ENCODE measurements around the gene RTKN. TPM values are rescaled to one million over a fixed set of nuclear protein-coding genes. Genes with fewer than 3 reads are reported as not detected.

The RTKN gene
- total and polyA plus RNA-seq, 2 of the 13 experiments (the other 11 are each of a cell fraction or from before 2014, with no cell fraction given): 159 to 166 TPM

DNA sequence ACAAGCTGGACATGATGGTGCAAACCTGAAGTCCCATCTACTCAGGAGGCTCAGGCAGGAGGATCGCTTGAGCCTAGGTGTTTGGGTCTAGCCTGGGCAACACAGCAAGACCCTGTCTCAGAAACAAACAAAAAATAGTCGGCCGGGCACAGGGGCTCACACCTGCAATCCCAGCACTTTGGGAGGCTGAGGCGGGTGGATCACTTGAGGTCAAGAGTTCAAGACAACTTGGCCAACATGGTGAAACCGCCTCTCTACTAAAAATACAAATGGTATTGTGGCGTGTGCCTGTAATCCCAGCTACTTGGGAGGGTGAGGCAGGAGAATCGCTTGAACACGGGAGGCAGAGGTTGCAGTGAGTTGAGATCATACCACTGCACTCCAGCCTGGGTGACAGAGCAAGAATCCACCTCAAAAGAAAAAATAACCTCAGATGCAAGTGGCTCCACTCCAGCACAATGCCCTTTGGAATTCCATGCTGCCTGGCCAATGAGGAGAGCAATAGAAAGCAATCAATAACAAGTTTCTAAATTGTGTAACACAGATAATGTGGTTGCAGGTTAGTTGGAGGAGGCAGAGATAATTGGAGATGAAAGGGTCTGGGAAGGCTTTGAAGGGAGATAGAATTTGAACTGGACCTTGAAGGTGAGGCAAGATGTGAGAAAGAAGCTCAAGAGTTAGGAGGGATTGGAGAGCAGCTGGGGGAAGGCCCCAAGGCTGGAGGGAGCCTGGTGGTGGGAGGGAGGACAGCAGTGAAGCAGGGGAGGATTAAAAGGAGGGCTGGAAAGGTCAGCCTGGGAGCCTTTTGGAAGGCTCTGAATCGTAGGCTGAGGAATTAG is 47.1 kb upstream of the RTKN start (continued):
- TF ChIP-seq, protein P1, sequence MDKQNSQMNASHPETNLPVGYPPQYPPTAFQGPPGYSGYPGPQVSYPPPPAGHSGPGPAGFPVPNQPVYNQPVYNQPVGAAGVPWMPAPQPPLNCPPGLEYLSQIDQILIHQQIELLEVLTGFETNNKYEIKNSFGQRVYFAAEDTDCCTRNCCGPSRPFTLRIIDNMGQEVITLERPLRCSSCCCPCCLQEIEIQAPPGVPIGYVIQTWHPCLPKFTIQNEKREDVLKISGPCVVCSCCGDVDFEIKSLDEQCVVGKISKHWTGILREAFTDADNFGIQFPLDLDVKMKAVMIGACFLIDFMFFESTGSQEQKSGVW (CRISPR knock-in tag; IDR thresholded peaks at IDR 0.05; ENCODE audit: borderline replicate concordance): no peak
- TF ChIP-seq, protein P2, sequence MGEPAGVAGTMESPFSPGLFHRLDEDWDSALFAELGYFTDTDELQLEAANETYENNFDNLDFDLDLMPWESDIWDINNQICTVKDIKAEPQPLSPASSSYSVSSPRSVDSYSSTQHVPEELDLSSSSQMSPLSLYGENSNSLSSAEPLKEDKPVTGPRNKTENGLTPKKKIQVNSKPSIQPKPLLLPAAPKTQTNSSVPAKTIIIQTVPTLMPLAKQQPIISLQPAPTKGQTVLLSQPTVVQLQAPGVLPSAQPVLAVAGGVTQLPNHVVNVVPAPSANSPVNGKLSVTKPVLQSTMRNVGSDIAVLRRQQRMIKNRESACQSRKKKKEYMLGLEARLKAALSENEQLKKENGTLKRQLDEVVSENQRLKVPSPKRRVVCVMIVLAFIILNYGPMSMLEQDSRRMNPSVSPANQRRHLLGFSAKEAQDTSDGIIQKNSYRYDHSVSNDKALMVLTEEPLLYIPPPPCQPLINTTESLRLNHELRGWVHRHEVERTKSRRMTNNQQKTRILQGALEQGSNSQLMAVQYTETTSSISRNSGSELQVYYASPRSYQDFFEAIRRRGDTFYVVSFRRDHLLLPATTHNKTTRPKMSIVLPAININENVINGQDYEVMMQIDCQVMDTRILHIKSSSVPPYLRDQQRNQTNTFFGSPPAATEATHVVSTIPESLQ (CRISPR knock-in tag; conservative IDR thresholded peaks at IDR 0.05): no peak
- no peak for TF ChIP-seq ZNF567 (CRISPR knock-in tag; IDR thresholded peaks at IDR 0.05; ENCODE audit: borderline replicate concordance)
- TF ChIP-seq, protein P3, sequence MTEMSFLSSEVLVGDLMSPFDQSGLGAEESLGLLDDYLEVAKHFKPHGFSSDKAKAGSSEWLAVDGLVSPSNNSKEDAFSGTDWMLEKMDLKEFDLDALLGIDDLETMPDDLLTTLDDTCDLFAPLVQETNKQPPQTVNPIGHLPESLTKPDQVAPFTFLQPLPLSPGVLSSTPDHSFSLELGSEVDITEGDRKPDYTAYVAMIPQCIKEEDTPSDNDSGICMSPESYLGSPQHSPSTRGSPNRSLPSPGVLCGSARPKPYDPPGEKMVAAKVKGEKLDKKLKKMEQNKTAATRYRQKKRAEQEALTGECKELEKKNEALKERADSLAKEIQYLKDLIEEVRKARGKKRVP (CRISPR knock-in tag; IDR thresholded peaks at IDR 0.05): peak in 1 of 2 experiments; percentile 80; a peak in 2 of 4 replicates
- TF ChIP-seq ZNF253 (CRISPR knock-in tag; IDR thresholded peaks at IDR 0.05; ENCODE audit: borderline replicate concordance): no peak
- no peak for TF ChIP-seq NR1H2 (CRISPR knock-in tag; IDR thresholded peaks at IDR 0.05; ENCODE audit: borderline replicate concordance, low read depth)
- no peak for TF ChIP-seq TSC22D2 (CRISPR knock-in tag; IDR thresholded peaks at IDR 0.05; ENCODE audit: borderline replicate concordance)
- no peak for TF ChIP-seq SIX4 (CRISPR knock-in tag; IDR thresholded peaks at IDR 0.05)
- TF ChIP-seq RNF2 (conservative IDR thresholded peaks at IDR 0.05; ENCODE audit: low read depth): no peak
- no peak for TF ChIP-seq ZNF143 (CRISPR knock-in tag; IDR thresholded peaks at IDR 0.05)
- TF ChIP-seq POLR2G (IDR thresholded peaks at IDR 0.05; ENCODE audit: low read depth, low read length): no peak
- TF ChIP-seq TCF7 (IDR thresholded peaks at IDR 0.05; ENCODE audit: low read depth): peak; percentile 98
- TF ChIP-seq, protein P4, sequence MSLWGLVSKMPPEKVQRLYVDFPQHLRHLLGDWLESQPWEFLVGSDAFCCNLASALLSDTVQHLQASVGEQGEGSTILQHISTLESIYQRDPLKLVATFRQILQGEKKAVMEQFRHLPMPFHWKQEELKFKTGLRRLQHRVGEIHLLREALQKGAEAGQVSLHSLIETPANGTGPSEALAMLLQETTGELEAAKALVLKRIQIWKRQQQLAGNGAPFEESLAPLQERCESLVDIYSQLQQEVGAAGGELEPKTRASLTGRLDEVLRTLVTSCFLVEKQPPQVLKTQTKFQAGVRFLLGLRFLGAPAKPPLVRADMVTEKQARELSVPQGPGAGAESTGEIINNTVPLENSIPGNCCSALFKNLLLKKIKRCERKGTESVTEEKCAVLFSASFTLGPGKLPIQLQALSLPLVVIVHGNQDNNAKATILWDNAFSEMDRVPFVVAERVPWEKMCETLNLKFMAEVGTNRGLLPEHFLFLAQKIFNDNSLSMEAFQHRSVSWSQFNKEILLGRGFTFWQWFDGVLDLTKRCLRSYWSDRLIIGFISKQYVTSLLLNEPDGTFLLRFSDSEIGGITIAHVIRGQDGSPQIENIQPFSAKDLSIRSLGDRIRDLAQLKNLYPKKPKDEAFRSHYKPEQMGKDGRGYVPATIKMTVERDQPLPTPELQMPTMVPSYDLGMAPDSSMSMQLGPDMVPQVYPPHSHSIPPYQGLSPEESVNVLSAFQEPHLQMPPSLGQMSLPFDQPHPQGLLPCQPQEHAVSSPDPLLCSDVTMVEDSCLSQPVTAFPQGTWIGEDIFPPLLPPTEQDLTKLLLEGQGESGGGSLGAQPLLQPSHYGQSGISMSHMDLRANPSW (CRISPR knock-in tag; IDR thresholded peaks at IDR 0.05; ENCODE audit: borderline replicate concordance): no peak; the same call in 1 of the 2 replicates
- no peak for TF ChIP-seq ZNF670 (CRISPR knock-in tag; IDR thresholded peaks at IDR 0.05; ENCODE audit: borderline replicate concordance)
- peak; percentile 28; the same call in 1 of the 2 replicates for TF ChIP-seq SP5 (CRISPR knock-in tag; IDR thresholded peaks at IDR 0.05; ENCODE audit: borderline replicate concordance, low read depth)
- TF ChIP-seq, protein P5, sequence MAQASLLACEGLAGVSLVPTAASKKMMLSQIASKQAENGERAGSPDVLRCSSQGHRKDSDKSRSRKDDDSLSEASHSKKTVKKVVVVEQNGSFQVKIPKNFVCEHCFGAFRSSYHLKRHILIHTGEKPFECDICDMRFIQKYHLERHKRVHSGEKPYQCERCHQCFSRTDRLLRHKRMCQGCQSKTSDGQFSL (CRISPR knock-in tag; IDR thresholded peaks at IDR 0.05): no peak
- TF ChIP-seq PLRG1 (conservative IDR thresholded peaks at IDR 0.05): no peak
- TF ChIP-seq, protein P6, sequence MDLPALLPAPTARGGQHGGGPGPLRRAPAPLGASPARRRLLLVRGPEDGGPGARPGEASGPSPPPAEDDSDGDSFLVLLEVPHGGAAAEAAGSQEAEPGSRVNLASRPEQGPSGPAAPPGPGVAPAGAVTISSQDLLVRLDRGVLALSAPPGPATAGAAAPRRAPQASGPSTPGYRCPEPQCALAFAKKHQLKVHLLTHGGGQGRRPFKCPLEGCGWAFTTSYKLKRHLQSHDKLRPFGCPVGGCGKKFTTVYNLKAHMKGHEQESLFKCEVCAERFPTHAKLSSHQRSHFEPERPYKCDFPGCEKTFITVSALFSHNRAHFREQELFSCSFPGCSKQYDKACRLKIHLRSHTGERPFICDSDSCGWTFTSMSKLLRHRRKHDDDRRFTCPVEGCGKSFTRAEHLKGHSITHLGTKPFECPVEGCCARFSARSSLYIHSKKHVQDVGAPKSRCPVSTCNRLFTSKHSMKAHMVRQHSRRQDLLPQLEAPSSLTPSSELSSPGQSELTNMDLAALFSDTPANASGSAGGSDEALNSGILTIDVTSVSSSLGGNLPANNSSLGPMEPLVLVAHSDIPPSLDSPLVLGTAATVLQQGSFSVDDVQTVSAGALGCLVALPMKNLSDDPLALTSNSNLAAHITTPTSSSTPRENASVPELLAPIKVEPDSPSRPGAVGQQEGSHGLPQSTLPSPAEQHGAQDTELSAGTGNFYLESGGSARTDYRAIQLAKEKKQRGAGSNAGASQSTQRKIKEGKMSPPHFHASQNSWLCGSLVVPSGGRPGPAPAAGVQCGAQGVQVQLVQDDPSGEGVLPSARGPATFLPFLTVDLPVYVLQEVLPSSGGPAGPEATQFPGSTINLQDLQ (CRISPR knock-in tag; IDR thresholded peaks at IDR 0.05): no peak
